Measurements from ENCODE around the gene IL6ST. TPM values are rescaled to one million over a fixed set of nuclear protein-coding genes. Genes with fewer than 3 reads are reported as not detected.

IL6ST gene
- total and polyA plus RNA-seq, 2 experiments from 2014 or later = 197 to 242 TPM

DNA sequence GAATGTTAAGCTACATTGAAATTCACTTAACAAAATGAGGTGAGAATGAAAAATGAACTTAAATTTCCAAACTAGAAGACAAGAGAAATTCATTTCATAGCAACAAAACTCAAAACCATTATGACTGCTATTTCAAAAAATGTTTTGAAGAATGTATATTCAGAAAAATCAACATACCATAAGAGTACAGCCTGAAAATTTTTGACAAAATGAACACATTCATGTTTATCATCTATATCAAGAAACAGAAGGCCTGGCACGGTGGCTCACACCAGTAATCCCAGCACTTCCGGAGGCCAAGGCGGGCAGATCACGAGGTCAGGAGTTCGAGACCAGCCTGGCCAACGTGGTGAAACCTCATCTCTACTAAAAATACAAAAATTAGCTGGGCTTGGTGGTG lies 4.2 kb upstream of the IL6ST start:
- no peak overlapping the region for H3K27ac ChIP-seq
- H3K79me2 ChIP-seq (ENCODE audit: insufficient read depth) = peaks cover 8% of the 10 kb centered on the region
- no peaks in the 10 kb centered on the region for H3K27me3 ChIP-seq (replicated peaks; ENCODE audit: insufficient read depth)
- H3K9ac ChIP-seq = no peak overlapping the region
- 84 to 91% methylated on average over 6 of the region's 6 CpGs for WGBS, 2 experiments (ENCODE audit: low coverage in 1 of 2, low lambda C conversion rate in 2 of 2, missing lambda C conversion rate in 2 of 2)
- TF ChIP-seq EZH2 (IDR thresholded peaks at IDR 0.05; ENCODE audit: insufficient read depth, poor library complexity, severe bottlenecking) = no peak
- TF ChIP-seq EZH2phosphoT487 (IDR thresholded peaks at IDR 0.05; ENCODE audit: insufficient read depth, low read depth) = no peak
- H4K20me1 ChIP-seq (ENCODE audit: insufficient read depth) = no peaks in the 10 kb centered on the region
- no peaks in the 10 kb centered on the region for H3K9me3 ChIP-seq (ENCODE audit: low read depth)
- H3K4me3 ChIP-seq = no peak overlapping the region
- no peak overlapping the region for H3K4me2 ChIP-seq (ENCODE audit: unreplicated experiment)
- H3K36me3 ChIP-seq (ENCODE audit: low read depth) = no peaks in the 10 kb centered on the region
- no peak for DNase-seq
- in situ Hi-C loops (cut with MboI) = loop anchor here (10.0 to 25.0 kb wide), 2 partner anchors 176 to 838 kb away; no protein-coding TSS in a partner anchor
- H3K4me1 ChIP-seq (ENCODE audit: insufficient read depth) = peaks cover 32% of the 10 kb centered on the region
- no peaks in the 10 kb centered on the region for H3K9me2 ChIP-seq (ENCODE audit: insufficient read depth)
- peaks cover 41% of the 10 kb centered on the region for H3F3A ChIP-seq (ENCODE audit: insufficient read depth)
- H2AFZ ChIP-seq = no peak overlapping the region

GRCh38 chr5:55997742-55998351 lies 3.1 kb upstream of the IL6ST start:
- no peaks in the 10 kb centered on the region for H3K9me2 ChIP-seq (ENCODE audit: insufficient read depth)
- WGBS, 2 experiments (ENCODE audit: low coverage in 1 of 2, low lambda C conversion rate in 2 of 2, missing lambda C conversion rate in 2 of 2) = 76 to 79% methylated on average over 5 of the region's 5 CpGs
- peak; percentile 83 for DNase-seq
- H3K79me2 ChIP-seq (ENCODE audit: insufficient read depth) = peaks cover 19% of the 10 kb centered on the region
- H4K20me1 ChIP-seq (ENCODE audit: insufficient read depth) = 0 out of 2 replicates have a peak, but pooled peaks cover 2% of the 10 kb centered on the region
- peaks cover 22% of the 10 kb centered on the region for H3K4me1 ChIP-seq (ENCODE audit: insufficient read depth)
- H3K4me3 ChIP-seq = no peak overlapping the region
- H3K27ac ChIP-seq = peak overlapping the region; percentile 26
- H3K9ac ChIP-seq = no peak overlapping the region
- no peak for TF ChIP-seq EZH2 (IDR thresholded peaks at IDR 0.05; ENCODE audit: insufficient read depth, poor library complexity, severe bottlenecking)
- TF ChIP-seq EZH2phosphoT487 (IDR thresholded peaks at IDR 0.05; ENCODE audit: insufficient read depth, low read depth) = no peak
- peaks cover 37% of the 10 kb centered on the region for H3F3A ChIP-seq (ENCODE audit: insufficient read depth)
- H3K9me3 ChIP-seq (ENCODE audit: low read depth) = no peaks in the 10 kb centered on the region
- no peaks in the 10 kb centered on the region for H3K27me3 ChIP-seq (replicated peaks; ENCODE audit: insufficient read depth)
- no peak overlapping the region for H3K4me2 ChIP-seq (ENCODE audit: unreplicated experiment)
- in situ Hi-C loops (cut with MboI) = loop anchor here (10.0 to 25.0 kb wide), 2 partner anchors 177 to 839 kb away; no protein-coding TSS in a partner anchor
- H3K36me3 ChIP-seq (ENCODE audit: low read depth) = no peaks in the 10 kb centered on the region
- H2AFZ ChIP-seq = no peak overlapping the region

DNA sequence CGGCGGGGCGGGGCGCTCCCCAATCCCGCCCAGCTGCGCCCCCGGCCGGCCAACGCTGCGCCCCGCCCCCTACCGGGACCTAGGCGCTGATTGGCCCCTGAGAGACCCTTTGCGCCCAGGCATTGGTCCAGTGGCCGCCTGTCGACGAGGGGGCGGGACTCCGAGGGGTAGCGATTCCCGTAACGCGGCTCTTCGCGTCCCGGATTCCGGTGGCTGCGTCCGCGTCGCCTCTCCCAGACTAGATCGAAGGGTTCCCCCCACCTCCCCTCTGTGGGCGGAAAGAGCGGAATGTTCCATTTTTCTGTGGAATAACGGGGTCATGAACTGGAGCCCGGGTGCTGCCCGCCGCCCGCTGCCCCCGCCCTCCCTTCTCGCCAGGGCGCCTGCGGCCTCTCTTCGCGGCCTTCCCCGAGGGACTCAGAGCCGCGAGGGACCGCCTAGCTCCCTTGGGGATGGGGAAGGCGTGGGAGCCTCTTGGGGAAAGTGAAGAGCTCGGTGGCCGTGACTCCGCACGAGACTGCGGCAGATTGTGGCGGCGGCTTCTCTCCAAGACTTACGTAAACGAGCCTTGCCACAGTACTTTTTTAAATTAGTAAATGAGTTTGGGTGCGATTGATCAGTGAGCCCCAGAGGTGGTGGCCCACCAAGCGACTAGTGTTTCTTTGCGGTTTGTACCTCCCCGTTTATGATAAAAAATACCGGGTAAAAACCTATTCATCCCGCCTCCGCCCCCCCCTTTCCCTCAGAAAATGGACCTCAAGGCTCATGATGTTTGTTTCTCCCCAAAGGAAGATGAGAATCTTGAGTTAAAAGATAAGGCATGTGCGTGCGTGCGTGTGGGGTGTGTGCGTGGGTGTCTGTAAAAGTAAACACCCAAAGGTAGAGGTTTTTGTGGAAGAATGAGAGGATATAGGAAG lies 493 bp upstream of the IL6ST start:
- in situ Hi-C loops (cut with MboI) = loop anchor here (10.0 to 25.0 kb wide), 2 partner anchors 180 to 842 kb away; no protein-coding TSS in a partner anchor
- peak overlapping the region; percentile 89 for H3K27ac ChIP-seq
- H3K79me2 ChIP-seq (ENCODE audit: insufficient read depth) = peaks cover 45% of the 10 kb centered on the region
- H3K9me3 ChIP-seq (ENCODE audit: low read depth) = no peaks in the 10 kb centered on the region
- WGBS, 2 experiments (ENCODE audit: low coverage in 1 of 2, low lambda C conversion rate in 2 of 2, missing lambda C conversion rate in 2 of 2) = 1% methylated on average over 60 to 70 of the region's 70 CpGs
- H3K27me3 ChIP-seq (replicated peaks; ENCODE audit: insufficient read depth) = no peaks in the 10 kb centered on the region
- peak overlapping the region; percentile 70 for H2AFZ ChIP-seq
- peaks cover 40% of the 10 kb centered on the region for H3K4me1 ChIP-seq (ENCODE audit: insufficient read depth)
- no peaks in the 10 kb centered on the region for H3K36me3 ChIP-seq (ENCODE audit: low read depth)
- peak overlapping the region; percentile 91 for H3K9ac ChIP-seq
- peaks cover 12% of the 10 kb centered on the region; the same call in 1 of the 2 replicates for H4K20me1 ChIP-seq (ENCODE audit: insufficient read depth)
- peak; percentile 99 for DNase-seq
- peak overlapping the region; percentile 97 for H3K4me3 ChIP-seq
- TF ChIP-seq EZH2 (IDR thresholded peaks at IDR 0.05; ENCODE audit: insufficient read depth, poor library complexity, severe bottlenecking) (no peak), EZH2phosphoT487 (IDR thresholded peaks at IDR 0.05; ENCODE audit: insufficient read depth, low read depth) (no peak)
- peak overlapping the region; percentile 82 for H3K4me2 ChIP-seq (ENCODE audit: unreplicated experiment)
- H3F3A ChIP-seq (ENCODE audit: insufficient read depth) = peaks cover 52% of the 10 kb centered on the region
- no peaks in the 10 kb centered on the region for H3K9me2 ChIP-seq (ENCODE audit: insufficient read depth)

DNA sequence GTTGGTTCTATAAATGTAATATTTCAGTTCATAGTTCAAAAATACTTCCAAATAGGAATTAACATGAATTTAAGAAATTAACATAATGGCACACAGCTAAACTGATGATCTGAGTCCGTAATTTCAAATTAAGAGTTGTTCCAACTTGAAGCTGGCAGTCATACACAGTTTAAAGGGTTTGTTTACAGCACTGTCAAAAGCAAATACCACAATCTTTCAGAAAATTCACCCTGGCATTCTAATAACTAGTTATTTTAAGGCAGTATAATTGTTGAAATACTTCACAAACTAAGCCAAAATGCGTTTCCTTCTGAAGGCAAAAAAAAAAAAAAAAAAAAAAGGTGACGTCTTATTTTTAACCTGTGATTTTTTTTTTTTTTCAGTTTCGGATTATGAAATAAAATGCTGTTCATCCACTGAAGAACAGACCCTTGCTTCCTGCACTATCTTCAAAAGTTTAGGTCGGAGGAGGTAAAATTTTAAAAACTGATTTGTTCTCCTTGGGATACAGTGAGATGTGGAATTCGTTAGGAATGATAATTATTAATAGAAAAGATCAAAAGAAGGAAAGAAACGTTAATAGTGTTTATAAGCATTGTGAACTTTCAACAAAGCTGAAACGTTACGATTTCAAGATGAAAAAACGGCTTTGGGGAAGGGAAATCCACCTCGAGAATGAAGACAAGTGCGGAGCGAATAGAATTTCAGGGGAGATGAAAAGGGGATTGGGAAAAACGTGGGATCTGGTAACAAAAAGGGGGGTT lies 850 bp downstream of the IL6ST start:
- Histone ChIP-seq H3K9me2 (ENCODE audit: insufficient read depth) (no peaks in the 10 kb centered on the region), H3K79me2 (ENCODE audit: insufficient read depth) (peaks cover 58% of the 10 kb centered on the region), H3K9me3 (ENCODE audit: low read depth) (no peaks in the 10 kb centered on the region), H3K27me3 (replicated peaks; ENCODE audit: insufficient read depth) (no peaks in the 10 kb centered on the region), H4K20me1 (ENCODE audit: insufficient read depth) (peaks cover 25% of the 10 kb centered on the region; the same call in 1 of the 2 replicates), H3K4me3 (peak overlapping the region; percentile 97), H3K4me1 (ENCODE audit: insufficient read depth) (peaks cover 51% of the 10 kb centered on the region), H3K9ac (peak overlapping the region; percentile 91), H3F3A (ENCODE audit: insufficient read depth) (peaks cover 61% of the 10 kb centered on the region), H2AFZ (peak overlapping the region; percentile 70), H3K4me2 (ENCODE audit: unreplicated experiment) (peak overlapping the region; percentile 96), H3K36me3 (ENCODE audit: low read depth) (no peaks in the 10 kb centered on the region), H3K27ac (peak overlapping the region; percentile 89)
- DNase-seq = peak; percentile 46
- no peak for TF ChIP-seq EZH2phosphoT487 (IDR thresholded peaks at IDR 0.05; ENCODE audit: insufficient read depth, low read depth)
- no peak for TF ChIP-seq EZH2 (IDR thresholded peaks at IDR 0.05; ENCODE audit: insufficient read depth, poor library complexity, severe bottlenecking)
- in situ Hi-C loops (cut with MboI) = loop anchor here (10.0 to 25.0 kb wide), 2 partner anchors 181 to 843 kb away; no protein-coding TSS in a partner anchor
- WGBS, 2 experiments (ENCODE audit: low coverage in 1 of 2, low lambda C conversion rate in 2 of 2, missing lambda C conversion rate in 2 of 2) = 1 to 3% methylated on average over 14 of the region's 14 CpGs

All from GM23248 (cell line).